SK-N-SH (cell line): Measurements from ENCODE around the gene NR6A1.

Experiments
- TF ChIP-seq, protein P1 (sequence below): fragments of 200-600 bp; sonication (generic); IDR thresholded peaks from 2 replicates; pipeline ENCODE4 v1.6.1; 2017; ENCODE audit warnings: antibody characterized with exemption, mild to moderate bottlenecking, moderate library complexity
- TF ChIP-seq, protein P2 (sequence below): IDR thresholded peaks from 2 replicates; pipeline ENCODE4 v1.4.0; 2012; ENCODE audit warnings: low read depth

GRCh38 chr9:124590889-124591641, 180.0 kb downstream of the NR6A1 start:
- TF ChIP-seq, protein P1, sequence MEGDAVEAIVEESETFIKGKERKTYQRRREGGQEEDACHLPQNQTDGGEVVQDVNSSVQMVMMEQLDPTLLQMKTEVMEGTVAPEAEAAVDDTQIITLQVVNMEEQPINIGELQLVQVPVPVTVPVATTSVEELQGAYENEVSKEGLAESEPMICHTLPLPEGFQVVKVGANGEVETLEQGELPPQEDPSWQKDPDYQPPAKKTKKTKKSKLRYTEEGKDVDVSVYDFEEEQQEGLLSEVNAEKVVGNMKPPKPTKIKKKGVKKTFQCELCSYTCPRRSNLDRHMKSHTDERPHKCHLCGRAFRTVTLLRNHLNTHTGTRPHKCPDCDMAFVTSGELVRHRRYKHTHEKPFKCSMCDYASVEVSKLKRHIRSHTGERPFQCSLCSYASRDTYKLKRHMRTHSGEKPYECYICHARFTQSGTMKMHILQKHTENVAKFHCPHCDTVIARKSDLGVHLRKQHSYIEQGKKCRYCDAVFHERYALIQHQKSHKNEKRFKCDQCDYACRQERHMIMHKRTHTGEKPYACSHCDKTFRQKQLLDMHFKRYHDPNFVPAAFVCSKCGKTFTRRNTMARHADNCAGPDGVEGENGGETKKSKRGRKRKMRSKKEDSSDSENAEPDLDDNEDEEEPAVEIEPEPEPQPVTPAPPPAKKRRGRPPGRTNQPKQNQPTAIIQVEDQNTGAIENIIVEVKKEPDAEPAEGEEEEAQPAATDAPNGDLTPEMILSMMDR = no peak
- TF ChIP-seq, protein P2, sequence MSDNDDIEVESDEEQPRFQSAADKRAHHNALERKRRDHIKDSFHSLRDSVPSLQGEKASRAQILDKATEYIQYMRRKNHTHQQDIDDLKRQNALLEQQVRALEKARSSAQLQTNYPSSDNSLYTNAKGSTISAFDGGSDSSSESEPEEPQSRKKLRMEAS = no peak
